H1 (cell line): Measurements from ENCODE around the gene RUVBL2. TPM values are rescaled to one million over a fixed set of nuclear protein-coding genes. Genes with fewer than 3 reads are reported as not detected.

Experiments
- CTCF ChIA-PET: fragments of 300-600 bp; sonication (Branson Sonifier 250); formaldehyde crosslinking; loops from one replicate; lab custom pipeline; 2021; ENCODE audit not compliant: partially characterized antibody; lab: Charles Lee
- POLR2A ChIA-PET: fragments of 300-600 bp; sonication (Branson Sonifier 250); formaldehyde crosslinking; loops from one replicate; lab custom pipeline; 2021; ENCODE audit warnings: inconsistent platforms; ENCODE audit not compliant: partially characterized antibody; lab: Charles Lee
- DNase-seq, 2 experiments: peaks; one replicate each; pipeline versions ENCODE4 v3.0.0 to v3.0.0-alpha.2; 2010 to 2022; ENCODE audit warnings: low spot score in 2 of 2, low read depth in 1 of 2, mixed read lengths in 1 of 2
- FAIRE-seq: peaks from 2 replicates; lab custom pipeline; 2011; peaks lifted over from hg19 to GRCh38; lab: Jason Lieb, UNC
- H2AFZ ChIP-seq: 2 replicates; pipeline ENCODE4 v1.8.1; 2012; ENCODE audit warnings: low read length, inconsistent platforms
- H2AK5ac ChIP-seq: 2 replicates; pipeline ENCODE4 v1.6.1; 2013; ENCODE audit warnings: low read depth, low read length
- H2BK120ac ChIP-seq: replicated peaks from 2 replicates; pipeline ENCODE3; 2013; ENCODE audit warnings: low read depth, low read length, inconsistent platforms
- H2BK12ac ChIP-seq: 2 replicates; pipeline ENCODE4 v1.6.1; 2013; ENCODE audit warnings: low read depth, low read length
- H2BK15ac ChIP-seq: 2 replicates; pipeline ENCODE4 v1.6.1; 2013; ENCODE audit warnings: low read length
- H2BK20ac ChIP-seq: 2 replicates; pipeline ENCODE4 v1.6.1; 2013; ENCODE audit warnings: low read length
- H2BK5ac ChIP-seq: 2 replicates; pipeline ENCODE4 v1.6.1; 2013; ENCODE audit warnings: low read depth, low read length
- H3K14ac ChIP-seq: 2 replicates; pipeline ENCODE4 v1.6.1; 2013; ENCODE audit warnings: inconsistent platforms; ENCODE audit not compliant: insufficient read length
- H3K18ac ChIP-seq: 2 replicates; pipeline ENCODE4 v1.6.1; 2013; ENCODE audit warnings: low read length; ENCODE audit errors: extremely low read depth
- H3K23ac ChIP-seq: 2 replicates; pipeline ENCODE4 v1.6.1; 2013; ENCODE audit warnings: inconsistent platforms; ENCODE audit not compliant: insufficient read length
- H3K23me2 ChIP-seq: 2 replicates; pipeline ENCODE4 v1.6.1; 2013; ENCODE audit warnings: low read depth, low read length
- H3K27ac ChIP-seq: 2 replicates; pipeline ENCODE4 v1.6.1; 2011; ENCODE audit warnings: low read depth, low read length, inconsistent platforms
- H3K27me3 ChIP-seq, 4 experiments: replicated peaks in 1 of 4; 1 replicate in 1 of 4; 2 replicates in 3 of 4; pipeline versions ENCODE4 v1.6.1 to v1.8.1; 2011 to 2013; ENCODE audit warnings: low read length in 3 of 4, mild to moderate bottlenecking in 3 of 4, inconsistent platforms in 2 of 4, mixed read lengths in 2 of 4, moderate library complexity in 1 of 4; ENCODE audit not compliant: control insufficient read depth in 3 of 4, insufficient read depth in 3 of 4; ENCODE audit errors: extremely low read depth in 1 of 4
- H3K36me3 ChIP-seq, 4 experiments: 2 replicates each; pipeline versions ENCODE4 v1.6.1 to v1.8.1; 2011 to 2013; ENCODE audit warnings: mild to moderate bottlenecking in 4 of 4, low read length in 3 of 4, moderate library complexity in 2 of 4, control low read depth in 1 of 4, inconsistent platforms in 1 of 4; ENCODE audit not compliant: insufficient read depth in 4 of 4, control insufficient read depth in 2 of 4
- H3K4ac ChIP-seq: replicated peaks from 2 replicates; pipeline ENCODE3; 2013; ENCODE audit warnings: low read length, low read depth, mixed read lengths, inconsistent platforms; ENCODE audit not compliant: insufficient read length
- H3K4me1 ChIP-seq, 4 experiments: replicated peaks in 1 of 4; 1 replicate in 1 of 4; 2 replicates in 3 of 4; pipeline versions ENCODE4 v1.6.1 to v1.8.1; 2011 to 2013; ENCODE audit warnings: low read length in 3 of 4, inconsistent platforms in 2 of 4, mixed read lengths in 1 of 4; ENCODE audit not compliant: insufficient read depth in 4 of 4, control insufficient read depth in 3 of 4
- H3K4me2 ChIP-seq, 2 experiments: 2 replicates each; pipeline versions ENCODE4 v1.6.1 to v1.8.1; 2011 to 2013; ENCODE audit warnings: low read depth in 2 of 2, low read length in 2 of 2, control low read depth in 1 of 2, inconsistent platforms in 1 of 2, mild to moderate bottlenecking in 1 of 2; ENCODE audit not compliant: insufficient read depth in 1 of 2
- H3K4me3 ChIP-seq, 4 experiments: fragments of 200-600, 300-600 bp in 1 of 4; sonication (generic), shearing (Covaris generic), sonication (Bioruptor Twin) in 1 of 4; 2 replicates each; pipeline versions ENCODE4 v1.5.1 to v1.8.1; 2011 to 2016; ENCODE audit warnings: low read length in 4 of 4, low read depth in 3 of 4, control low read depth in 2 of 4, inconsistent platforms in 2 of 4, mild to moderate bottlenecking in 2 of 4, mixed read lengths in 1 of 4, moderate library complexity in 1 of 4; ENCODE audit not compliant: insufficient read depth in 2 of 4; ENCODE audit errors: extremely low read depth in 1 of 4
- H3K56ac ChIP-seq: replicated peaks from 2 replicates; pipeline ENCODE3; 2013; ENCODE audit warnings: low read depth, mild to moderate bottlenecking, mixed read lengths, low read length, inconsistent platforms; ENCODE audit not compliant: insufficient read length
- H3K79me1 ChIP-seq: 2 replicates; pipeline ENCODE4 v1.6.1; 2013; ENCODE audit warnings: low read depth, low read length, control low read depth
- H3K79me2 ChIP-seq, 2 experiments: 2 replicates each; pipeline versions ENCODE4 v1.6.1 to v1.8.1; 2012 to 2013; ENCODE audit warnings: low read length in 2 of 2, mild to moderate bottlenecking in 2 of 2, inconsistent platforms in 1 of 2; ENCODE audit not compliant: insufficient read depth in 2 of 2, control insufficient read depth in 1 of 2
- H3K9ac ChIP-seq, 4 experiments: replicated peaks in 1 of 4; 1 replicate in 1 of 4; 2 replicates in 3 of 4; pipeline versions ENCODE4 v1.6.1 to v1.8.1; 2011 to 2013; ENCODE audit warnings: low read depth in 3 of 4, low read length in 3 of 4, control low read depth in 2 of 4, mild to moderate bottlenecking in 2 of 4, moderate library complexity in 2 of 4, inconsistent platforms in 1 of 4; ENCODE audit errors: extremely low read depth in 1 of 4
- H3K9me3 ChIP-seq, 2 experiments: 2 replicates each; pipeline versions ENCODE4 v1.6.1 to v1.8.1; 2012 to 2013; ENCODE audit warnings: mild to moderate bottlenecking in 2 of 2, moderate library complexity in 2 of 2, control low read depth in 1 of 2, inconsistent platforms in 1 of 2, low read depth in 1 of 2, low read length in 1 of 2, mixed read lengths in 1 of 2; ENCODE audit not compliant: insufficient read depth in 2 of 2
- H4K20me1 ChIP-seq, 2 experiments: replicated peaks in 1 of 2; 2 replicates each; pipeline versions ENCODE3 to v1.8.1; 2011 to 2013; ENCODE audit warnings: inconsistent platforms in 2 of 2, low read length in 2 of 2, mild to moderate bottlenecking in 1 of 2; ENCODE audit not compliant: insufficient read depth in 2 of 2, control insufficient read depth in 1 of 2
- H4K5ac ChIP-seq: 2 replicates; pipeline ENCODE4 v1.6.1; 2013; ENCODE audit warnings: low read length, low read depth, mixed read lengths, inconsistent platforms; ENCODE audit not compliant: insufficient read length
- H4K8ac ChIP-seq: 2 replicates; pipeline ENCODE4 v1.8.0; 2013; ENCODE audit warnings: mild to moderate bottlenecking, moderate library complexity, low read length, inconsistent platforms; ENCODE audit not compliant: insufficient read depth; ENCODE audit errors: extremely low read depth
- H4K91ac ChIP-seq: replicated peaks from 2 replicates; pipeline ENCODE3; 2013; ENCODE audit warnings: low read length, mixed read lengths, inconsistent platforms; ENCODE audit not compliant: insufficient read length
- CREB1 ChIP-seq: IDR thresholded peaks from 2 replicates; pipeline ENCODE4 v1.6.1; 2012; ENCODE audit warnings: inconsistent platforms
- CTCF ChIP-seq, 3 experiments: IDR thresholded peaks; 1 replicate in 2 of 3; 2 replicates in 1 of 3; pipeline versions ENCODE4 v1.5.1 to v1.6.1; 2011; ENCODE audit warnings: low read length in 3 of 3, mild to moderate bottlenecking in 3 of 3, inconsistent platforms in 2 of 3, low read depth in 1 of 3, moderate library complexity in 1 of 3; ENCODE audit not compliant: insufficient read depth in 1 of 3; ENCODE audit errors: control extremely low read depth in 1 of 3
- EP300 ChIP-seq, 2 experiments: IDR thresholded peaks; 1 replicate in 1 of 2; 2 replicates in 1 of 2; pipeline ENCODE4 v1.6.1; 2011 to 2012; ENCODE audit warnings: low read depth in 2 of 2, low read length in 2 of 2, mild to moderate bottlenecking in 2 of 2, borderline replicate concordance in 1 of 2, inconsistent platforms in 1 of 2, moderate library complexity in 1 of 2
- GABPA ChIP-seq: IDR thresholded peaks from 2 replicates; pipeline ENCODE4 v1.6.1; 2011; ENCODE audit warnings: mild to moderate bottlenecking, low read length, moderate library complexity, borderline replicate concordance; ENCODE audit not compliant: insufficient read depth
- HDAC2 ChIP-seq, 2 experiments: fragments of 300-600 bp in 1 of 2; sonication (generic) in 1 of 2; IDR thresholded peaks; 2 replicates each; pipeline ENCODE4 v1.6.1; 2011 to 2012; ENCODE audit warnings: low read depth in 2 of 2, low read length in 2 of 2, mild to moderate bottlenecking in 2 of 2, moderate library complexity in 2 of 2, borderline replicate concordance in 1 of 2, inconsistent platforms in 1 of 2
- RAD21 ChIP-seq, 2 experiments: IDR thresholded peaks in 1 of 2; conservative IDR thresholded peaks in 1 of 2; 2 replicates each; pipeline ENCODE4 v1.6.1; 2011; ENCODE audit warnings: low read depth in 2 of 2, low read length in 2 of 2, improper control_type of control experiment in 1 of 2, inconsistent platforms in 1 of 2, mild to moderate bottlenecking in 1 of 2, moderate library complexity in 1 of 2
- SUZ12 ChIP-seq: fragments of 200-600 bp; sonication (generic); IDR thresholded peaks from 2 replicates; pipeline ENCODE4 v1.6.1; 2012; ENCODE audit warnings: mild to moderate bottlenecking, inconsistent platforms, low read length, moderate library complexity, mixed read lengths
- TBP ChIP-seq: IDR thresholded peaks from 2 replicates; pipeline ENCODE4 v1.6.1; 2011; ENCODE audit warnings: low read depth, low read length, improper control_type of control experiment
- WGBS, 2 experiments: shearing (Covaris generic) in 1 of 2; methylation state at CpG; one replicate each; pipeline versions ENCODE4 v1.1.6 to v1.1.7; 2013 to 2015; ENCODE audit warnings: low lambda C conversion rate in 2 of 2, mixed read lengths in 2 of 2, inconsistent platforms in 1 of 2, low coverage in 1 of 2, missing lambda C conversion rate in 1 of 2; ENCODE audit not compliant: insufficient replicate concordance in 2 of 2, insufficient coverage in 1 of 2, insufficient read length in 1 of 2; ENCODE audit errors: extremely low coverage in 1 of 2, missing lambda C conversion rate in 1 of 2; 5-methylcytosine and 5-hydroxymethylcytosine counted together
- polyA plus RNA-seq, 7 experiments: library from polyadenylated mRNA; depleted of rRNA in 3 of 7; stranded (reverse) in 5 of 7; unstranded in 2 of 7; fragments of >200 nt in 5 of 7; fragments of 200-250 nt in 2 of 7; gene quantifications; 1 replicate in 5 of 7; 2 replicates in 1 of 7; 4 replicates in 1 of 7; pipeline versions ENCODE4 v1.2.1 to v1.2.3, GENCODE V29; 2011 to 2013; ENCODE audit warnings: missing spikeins in 2 of 7, mixed read lengths in 2 of 7
- total RNA-seq: library from RNA; stranded (reverse); fragmentation: NEBNext Ultra II Directional; extraction: Animal tissue kit (Norgen Biotek cat#: 25700); gene quantifications from 2 replicates; pipeline ENCODE4 v1.2.1, GENCODE V29; 2021

Gene RUVBL2
- total and polyA plus RNA-seq, 2 of the 8 experiments (the other 6 are each of a cell fraction or from before 2014, with no cell fraction given): 152 to 247 TPM

GRCh38 chr19:48970923-48971395, 22.7 kb upstream of the RUVBL2 start:
- Histone ChIP-seq H3K4me2 (no peak overlapping the region; a peak in 1 of 4 replicates), H3K4me1 (peaks cover 0 to 3% (median 1%) of the 10 kb centered on the region in 4 experiments; a peak in 4 of 7 replicates), H3K79me1 (0 out of 2 replicates have a peak, but pooled peaks cover under 1% of the 10 kb centered on the region), H3K23me2 (peaks cover 4% of the 10 kb centered on the region; the same call in 1 of the 2 replicates), H2BK15ac (no peak overlapping the region), H4K8ac (no peak overlapping the region), H3K14ac (no peak overlapping the region), H3K27me3 (no peaks in the 10 kb centered on the region), H2BK12ac (no peak overlapping the region), H3K23ac (no peak overlapping the region), H3K18ac (no peak overlapping the region), H2BK5ac (no peak overlapping the region), H2AK5ac (no peak overlapping the region), H3K27ac (no peak overlapping the region), H3K4ac (no peak overlapping the region), H3K79me2 (peaks cover 0 to 5% of the 10 kb centered on the region in 2 experiments; a peak in 2 of 4 replicates), H4K91ac (no peak overlapping the region), H2BK20ac (no peak overlapping the region), H3K9me3 (no peaks in the 10 kb centered on the region), H3K9ac (no peak overlapping the region), H2AFZ (no peak overlapping the region), H4K20me1 (peaks cover under 1 to 11% of the 10 kb centered on the region in 2 experiments), H4K5ac (no peak overlapping the region), H3K4me3 (no peak overlapping the region), H3K56ac (no peak overlapping the region), H2BK120ac (no peak overlapping the region), H3K36me3 (peaks cover 7 to 34% (median 19%) of the 10 kb centered on the region in 4 experiments; a peak in 5 of 8 replicates)
- 28% methylated on average over 19 of the region's 19 CpGs; no CpG with 5 or more reads in 1 of the 2 experiments for WGBS, 2 experiments
- POLR2A ChIA-PET: interaction anchor here (0.6 to 4.6 kb wide), 13 partner anchors 9 to 156 kb away, joined by 3 to 27 read pairs (median 4); partner anchors contain the start of genes BAX, DHDH, NUCB1 and PPP1R15A
- FAIRE-seq (peak; percentile 81), DNase-seq (peak in 1 of 2 experiments; percentile 96)
- CTCF ChIA-PET: interaction anchor here (0.5 to 3.0 kb wide), 50 partner anchors 9 to 415 kb away, joined by 3 to 18 read pairs (median 5); partner anchors contain the start of genes BAX, DHDH, FUT1 and GYS1
- TF ChIP-seq HDAC2 (IDR thresholded peaks at IDR 0.05; ENCODE audit: borderline replicate concordance in 1 of 2, low read depth in 2 of 2, low read length in 2 of 2) (no peak), RAD21 (IDR thresholded peaks at IDR 0.05 in 1 of 2, conservative IDR thresholded peaks at IDR 0.05 in 1 of 2; ENCODE audit: low read depth in 2 of 2, low read length in 2 of 2) (peak; percentile 87 to 93), GABPA (peak; percentile 49; the same call in 1 of the 2 replicates), CREB1 (0 out of 2 replicates have a peak, but pooled peaks have one; percentile 22), EP300 (IDR thresholded peaks at IDR 0.05; ENCODE audit: borderline replicate concordance in 1 of 2, low read depth in 2 of 2, low read length in 2 of 2) (no peak), CTCF (IDR thresholded peaks at IDR 0.05; ENCODE audit: control extremely low read depth in 1 of 3, insufficient read depth in 1 of 3, low read depth in 1 of 3, low read length in 3 of 3) (peak; percentile 94 to 98 (median 95)), TBP (0 out of 2 replicates have a peak, but pooled peaks have one; percentile 34), SUZ12 (no peak)
